ENCODE results near the gene ATL2.

DNA sequence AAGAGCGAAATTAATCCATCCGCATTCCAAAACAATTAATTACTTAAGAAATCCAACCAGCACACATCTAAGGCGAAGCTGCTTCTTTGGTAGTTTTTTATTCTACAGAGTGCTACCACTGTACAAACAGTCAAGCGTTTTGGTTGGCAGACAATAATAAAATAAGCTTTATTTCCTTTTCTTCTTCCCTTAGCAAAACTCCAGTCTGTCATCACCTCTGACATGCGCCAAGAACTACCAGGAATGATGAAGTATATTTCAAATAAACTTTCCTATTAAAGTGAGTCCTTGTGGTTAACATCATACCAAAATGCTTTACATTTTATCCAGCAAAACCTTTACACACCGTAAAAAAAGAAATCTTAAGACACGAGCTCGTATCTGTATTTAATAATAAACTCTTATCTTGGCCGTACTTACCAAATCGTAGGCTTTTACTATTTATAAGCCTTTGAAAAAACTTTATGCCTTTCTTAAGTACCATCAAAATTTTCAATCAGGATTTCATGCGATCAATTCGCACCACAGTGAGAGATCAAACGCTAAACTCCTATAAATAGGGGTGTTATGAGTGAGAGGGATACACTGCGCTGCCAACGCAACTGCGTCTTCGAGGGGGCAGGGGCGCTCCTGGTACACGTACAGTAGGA lies 1.3 kb downstream of the ATL2 start:
- TF ChIP-seq, protein P1, sequence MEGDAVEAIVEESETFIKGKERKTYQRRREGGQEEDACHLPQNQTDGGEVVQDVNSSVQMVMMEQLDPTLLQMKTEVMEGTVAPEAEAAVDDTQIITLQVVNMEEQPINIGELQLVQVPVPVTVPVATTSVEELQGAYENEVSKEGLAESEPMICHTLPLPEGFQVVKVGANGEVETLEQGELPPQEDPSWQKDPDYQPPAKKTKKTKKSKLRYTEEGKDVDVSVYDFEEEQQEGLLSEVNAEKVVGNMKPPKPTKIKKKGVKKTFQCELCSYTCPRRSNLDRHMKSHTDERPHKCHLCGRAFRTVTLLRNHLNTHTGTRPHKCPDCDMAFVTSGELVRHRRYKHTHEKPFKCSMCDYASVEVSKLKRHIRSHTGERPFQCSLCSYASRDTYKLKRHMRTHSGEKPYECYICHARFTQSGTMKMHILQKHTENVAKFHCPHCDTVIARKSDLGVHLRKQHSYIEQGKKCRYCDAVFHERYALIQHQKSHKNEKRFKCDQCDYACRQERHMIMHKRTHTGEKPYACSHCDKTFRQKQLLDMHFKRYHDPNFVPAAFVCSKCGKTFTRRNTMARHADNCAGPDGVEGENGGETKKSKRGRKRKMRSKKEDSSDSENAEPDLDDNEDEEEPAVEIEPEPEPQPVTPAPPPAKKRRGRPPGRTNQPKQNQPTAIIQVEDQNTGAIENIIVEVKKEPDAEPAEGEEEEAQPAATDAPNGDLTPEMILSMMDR (IDR thresholded peaks at IDR 0.05; ENCODE audit: low read length), result no peak
- no peak for TF ChIP-seq EZH2 (IDR thresholded peaks at IDR 0.05; ENCODE audit: borderline replicate concordance, low read length)
